ENCODE data around the gene SMIM24. TPM values are rescaled to one million over a fixed set of nuclear protein-coding genes. Genes with fewer than 3 reads are reported as not detected.
"Not testable (repeated sequence)": the region's sequence is repeated elsewhere in the genome, so short reads cannot be mapped to it uniquely, and the experiment has no call there.

SMIM24 gene
- total and polyA plus RNA-seq, 9 of the 15 experiments (the other 6 are each of a cell fraction or from before 2014, with no cell fraction given), result 0.45 to 12.3 (median 1.4) TPM; not detected in 1

DNA sequence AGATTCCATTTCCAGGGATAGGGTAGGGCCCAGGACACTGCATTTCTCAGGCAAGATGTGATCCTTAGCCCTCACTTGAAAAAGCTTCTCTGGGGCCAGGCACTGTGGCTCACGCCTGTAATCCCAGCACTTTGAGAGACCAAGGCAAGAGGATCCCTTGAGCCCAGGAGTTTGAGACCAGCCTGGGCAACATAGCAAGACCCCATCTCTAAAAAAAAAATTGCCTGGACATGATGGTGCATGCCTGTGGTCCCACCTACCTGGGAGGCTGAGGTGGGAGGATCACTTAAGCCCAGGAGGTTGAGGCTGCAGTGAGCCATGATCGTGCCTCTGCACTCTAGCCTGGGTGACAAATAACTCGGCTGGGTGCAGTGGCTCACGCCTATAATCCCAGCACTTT is 33.7 kb downstream of the SMIM24 start:
- intact Hi-C loops (cut with micrococcal nuclease); H3K4me2 ChIP-seq (ENCODE audit: insufficient read depth, low read length); H4K20me1 ChIP-seq (replicated peaks; ENCODE audit: control insufficient read depth, insufficient read depth, low read length); ATAC-seq; H3K9me1 ChIP-seq (ENCODE audit: control insufficient read depth, insufficient read depth, low read length); H3K27ac ChIP-seq (ENCODE audit: extremely low read depth, low read depth, low read length); in situ Hi-C loops (cut with MboI); POLR2A ChIA-PET; FAIRE-seq; H3K27me3 ChIP-seq (ENCODE audit: control insufficient read depth in 2 of 2, insufficient read depth in 2 of 2, low read length in 2 of 2); H3K9me3 ChIP-seq (replicated peaks; ENCODE audit: control insufficient read depth, insufficient read depth, low read depth, low read length); BruUV-seq (replicated peaks); H3K4me3 ChIP-seq; H2AFZ ChIP-seq (ENCODE audit: low read depth, low read length); H3K9ac ChIP-seq (ENCODE audit: insufficient read depth in 1 of 2, low read depth in 2 of 2, low read length in 2 of 2); DNase-seq (ENCODE audit: extremely low read depth in 1 of 4, low spot score in 3 of 4); CTCF ChIA-PET (ENCODE audit: low intra/inter-chr PET ratio): not testable (repeated sequence)
- Histone ChIP-seq H3K4me1 (replicated peaks in 1 of 2; ENCODE audit: control insufficient read depth in 2 of 2, insufficient read depth in 2 of 2, low read length in 2 of 2) (peaks cover 3 to 25% of the 10 kb centered on the region in 2 experiments; a peak in 2 of 5 replicates), H3K79me2 (ENCODE audit: control insufficient read depth, insufficient read depth, low read length) (peaks cover 25% of the 10 kb centered on the region), H3K36me3 (ENCODE audit: control insufficient read depth, insufficient read depth, low read length) (peaks cover 88% of the 10 kb centered on the region; the same call in 2 of the 3 replicates)
- 88% methylated on average over 4 of the region's 4 CpGs for WGBS (ENCODE audit: insufficient coverage, low coverage, missing lambda C conversion rate)
- peak; percentile 80 for TF ChIP-seq ZNF121 (CRISPR knock-in tag; conservative IDR thresholded peaks at IDR 0.05)

DNA sequence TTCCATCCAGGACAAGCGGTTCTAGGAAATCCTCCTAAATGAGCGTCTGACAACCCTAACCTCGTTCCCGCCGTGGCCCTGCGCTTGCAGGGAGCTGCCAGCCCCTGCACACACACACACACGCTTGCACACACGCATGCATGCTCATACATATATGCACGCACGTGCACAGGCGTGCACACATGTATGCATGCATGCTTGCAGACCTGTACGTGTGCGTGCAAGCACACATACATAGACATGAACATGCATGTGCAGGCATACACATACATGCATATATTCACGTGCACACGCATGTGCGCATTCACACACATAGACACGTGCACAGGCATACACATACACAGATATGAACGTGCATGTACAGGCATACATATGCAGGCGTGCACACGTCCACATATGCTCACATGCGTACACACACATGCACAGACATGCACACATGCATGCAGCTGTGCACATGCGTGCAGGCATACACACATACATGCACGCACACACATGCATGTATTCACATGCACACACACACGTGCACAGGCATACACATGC is 35.6 kb downstream of the SMIM24 start:
- POLR2A ChIA-PET, result no interaction called here
- in situ Hi-C loops (cut with MboI), result no loop called here
- FAIRE-seq (no peak), ATAC-seq (no peak), DNase-seq (ENCODE audit: extremely low read depth in 1 of 4, low spot score in 3 of 4) (no peak)
- no peak overlapping the region for H3K9ac ChIP-seq (ENCODE audit: insufficient read depth in 1 of 2, low read depth in 2 of 2, low read length in 2 of 2)
- no peak overlapping the region for H3K27ac ChIP-seq (ENCODE audit: extremely low read depth, low read depth, low read length)
- no peak overlapping the region for H2AFZ ChIP-seq (ENCODE audit: low read depth, low read length)
- no peaks in the 10 kb centered on the region for H3K27me3 ChIP-seq (ENCODE audit: control insufficient read depth in 2 of 2, insufficient read depth in 2 of 2, low read length in 2 of 2)
- peaks cover 31% of the 10 kb centered on the region for H3K79me2 ChIP-seq (ENCODE audit: control insufficient read depth, insufficient read depth, low read length)
- intact Hi-C loops (cut with micrococcal nuclease), result no loop called here
- peaks cover 0 to 28% of the 10 kb centered on the region in 2 experiments; a peak in 2 of 5 replicates for H3K4me1 ChIP-seq (replicated peaks in 1 of 2; ENCODE audit: control insufficient read depth in 2 of 2, insufficient read depth in 2 of 2, low read length in 2 of 2)
- H3K4me3 ChIP-seq, result no peak overlapping the region
- H3K9me1 ChIP-seq (ENCODE audit: control insufficient read depth, insufficient read depth, low read length), result no peaks in the 10 kb centered on the region
- no TSS peak for BruUV-seq (replicated peaks)
- 89% methylated on average over 23 of the region's 24 CpGs for WGBS (ENCODE audit: insufficient coverage, low coverage, missing lambda C conversion rate)
- CTCF ChIA-PET (ENCODE audit: low intra/inter-chr PET ratio), result no interaction called here
- TF ChIP-seq MED1 (CRISPR knock-in tag; IDR thresholded peaks at IDR 0.05; ENCODE audit: borderline replicate concordance) (0 out of 2 replicates have a peak, but pooled peaks have one; percentile 65), BRF1 (IDR thresholded peaks at IDR 0.05; ENCODE audit: borderline replicate concordance, extremely low read depth, insufficient read length) (no peak), PHF20 (IDR thresholded peaks at IDR 0.05; ENCODE audit: partially characterized antibody) (peak; percentile 59), ETV6 (IDR thresholded peaks at IDR 0.05; ENCODE audit: borderline replicate concordance in 1 of 2, low read depth in 2 of 2, low read length in 1 of 2) (no peak), ETV6 (CRISPR knock-in tag; IDR thresholded peaks at IDR 0.05; ENCODE audit: borderline replicate concordance) (no peak), NR2F6 (CRISPR knock-in tag; IDR thresholded peaks at IDR 0.05) (no peak), KDM1A (IDR thresholded peaks at IDR 0.05) (peak in 1 of 2 experiments; percentile 22; a peak in 1 of 4 replicates), CREM (IDR thresholded peaks at IDR 0.05; ENCODE audit: low read depth) (no peak)
- TF ChIP-seq, protein P1, sequence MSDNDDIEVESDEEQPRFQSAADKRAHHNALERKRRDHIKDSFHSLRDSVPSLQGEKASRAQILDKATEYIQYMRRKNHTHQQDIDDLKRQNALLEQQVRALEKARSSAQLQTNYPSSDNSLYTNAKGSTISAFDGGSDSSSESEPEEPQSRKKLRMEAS (CRISPR knock-in tag; IDR thresholded peaks at IDR 0.05), result peak; percentile 19; the same call in 1 of the 2 replicates
- TF ChIP-seq, protein P2, sequence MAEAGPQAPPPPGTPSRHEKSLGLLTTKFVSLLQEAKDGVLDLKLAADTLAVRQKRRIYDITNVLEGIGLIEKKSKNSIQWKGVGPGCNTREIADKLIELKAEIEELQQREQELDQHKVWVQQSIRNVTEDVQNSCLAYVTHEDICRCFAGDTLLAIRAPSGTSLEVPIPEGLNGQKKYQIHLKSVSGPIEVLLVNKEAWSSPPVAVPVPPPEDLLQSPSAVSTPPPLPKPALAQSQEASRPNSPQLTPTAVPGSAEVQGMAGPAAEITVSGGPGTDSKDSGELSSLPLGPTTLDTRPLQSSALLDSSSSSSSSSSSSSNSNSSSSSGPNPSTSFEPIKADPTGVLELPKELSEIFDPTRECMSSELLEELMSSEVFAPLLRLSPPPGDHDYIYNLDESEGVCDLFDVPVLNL (CRISPR knock-in tag; IDR thresholded peaks at IDR 0.05; ENCODE audit: low read depth), result peak; percentile 22; the same call in 1 of the 2 replicates
- peaks cover 87% of the 10 kb centered on the region; the same call in 2 of the 3 replicates for H3K36me3 ChIP-seq (ENCODE audit: control insufficient read depth, insufficient read depth, low read length)
- no peaks in the 10 kb centered on the region for H3K9me3 ChIP-seq (replicated peaks; ENCODE audit: control insufficient read depth, insufficient read depth, low read depth, low read length)
- H4K20me1 ChIP-seq (replicated peaks; ENCODE audit: control insufficient read depth, insufficient read depth, low read length), result peaks cover 5% of the 10 kb centered on the region
- no peak overlapping the region for H3K4me2 ChIP-seq (ENCODE audit: insufficient read depth, low read length)
